ENCODE measurements around the gene TSPYL6.
"Not testable (repeated sequence)": the region's sequence is repeated elsewhere in the genome, so short reads cannot be mapped to it uniquely, and the experiment has no call there.

TSPYL6 gene

DNA sequence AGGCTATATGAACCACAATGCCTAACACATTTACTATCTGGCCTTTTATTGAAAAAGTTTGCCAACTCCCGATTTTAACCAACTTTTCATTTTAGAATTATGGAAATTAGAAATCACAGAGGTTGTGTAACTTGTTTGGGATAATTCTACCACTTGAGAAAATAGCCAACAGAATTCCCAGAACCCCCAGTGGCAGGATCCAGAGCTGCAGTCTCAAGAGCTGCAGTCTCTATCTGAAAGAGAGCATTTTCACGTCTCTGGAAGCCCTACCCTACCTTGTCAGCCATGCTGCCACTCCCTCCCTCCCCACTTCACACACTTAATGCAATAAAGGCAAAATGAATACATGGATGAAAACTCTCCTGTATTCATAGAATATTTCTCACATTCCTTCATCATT is 23.4 kb upstream of the TSPYL6 start:
- WGBS, 2 experiments = 50 to 67% methylated on average over 1 to 2 of the region's 2 CpGs
- Histone ChIP-seq H3K27me3 (ENCODE audit: control insufficient read depth, insufficient read depth, low read length, poor library complexity, severe bottlenecking) (no peaks in the 10 kb centered on the region), H3K4me1 (ENCODE audit: control insufficient read depth, insufficient read depth, low read length) (no peaks in the 10 kb centered on the region), H3K36me3 (ENCODE audit: control insufficient read depth, insufficient read depth, low read length) (no peaks in the 10 kb centered on the region), H3K4me3 (ENCODE audit: insufficient read depth, low read depth, low read length) (no peak overlapping the region), H3K9me3 (ENCODE audit: control insufficient read depth, low read length) (no peaks in the 10 kb centered on the region), H3K27ac (ENCODE audit: insufficient read depth, low read depth, low read length, poor library complexity, severe bottlenecking) (no peak overlapping the region)

DNA sequence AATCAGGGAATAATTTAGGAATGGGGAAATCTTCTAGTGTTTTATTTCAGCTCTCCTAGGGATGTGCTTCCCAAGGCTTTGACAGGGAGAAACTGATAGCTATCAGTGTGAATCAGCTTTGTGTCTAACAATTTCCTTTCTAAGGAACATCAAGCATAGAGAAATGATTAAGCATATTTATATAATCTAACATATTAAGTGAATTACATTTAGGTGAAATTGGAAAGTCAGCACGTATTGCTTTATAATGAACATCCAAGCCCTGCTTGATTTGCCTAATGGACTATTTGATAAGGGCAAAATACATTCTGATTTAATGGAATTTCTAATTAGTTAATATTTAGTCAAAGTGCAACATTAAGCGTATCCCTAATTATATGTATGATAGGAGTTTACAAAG is 19.5 kb upstream of the TSPYL6 start:
- Histone ChIP-seq H3K4me1 (ENCODE audit: control insufficient read depth, insufficient read depth, low read length) (no peaks in the 10 kb centered on the region), H3K27ac (ENCODE audit: insufficient read depth, low read depth, low read length, poor library complexity, severe bottlenecking) (no peak overlapping the region), H3K4me3 (ENCODE audit: insufficient read depth, low read depth, low read length) (no peak overlapping the region), H3K9me3 (ENCODE audit: control insufficient read depth, low read length) (no peaks in the 10 kb centered on the region), H3K27me3 (ENCODE audit: control insufficient read depth, insufficient read depth, low read length, poor library complexity, severe bottlenecking) (no peaks in the 10 kb centered on the region), H3K36me3 (ENCODE audit: control insufficient read depth, insufficient read depth, low read length) (no peaks in the 10 kb centered on the region)
- 88 to 100% methylated on average over 1 of the region's 2 CpGs for WGBS, 2 experiments

DNA sequence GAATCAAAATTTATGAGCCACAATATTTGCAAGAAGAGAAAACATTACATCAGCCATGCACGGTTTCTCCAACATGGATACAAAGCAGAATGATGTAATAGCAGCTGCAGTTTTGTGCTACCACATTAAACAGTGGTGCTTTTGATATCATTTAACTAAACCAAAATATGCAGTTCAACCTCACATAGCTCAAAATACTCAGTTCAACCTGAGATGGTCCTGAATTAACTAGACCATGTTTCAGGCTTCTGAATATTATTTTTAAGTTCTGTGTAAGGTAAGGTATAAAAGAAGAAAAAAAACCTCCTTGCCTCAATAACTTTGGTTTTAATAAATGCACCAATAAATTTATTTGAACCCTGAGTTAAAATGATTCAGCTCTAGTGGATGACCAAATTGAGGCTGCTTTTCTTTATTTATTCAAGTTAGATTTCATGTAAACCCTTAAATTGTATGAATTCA is 18.8 kb upstream of the TSPYL6 start:
- Histone ChIP-seq H3K36me3 (ENCODE audit: control insufficient read depth, insufficient read depth, low read length) (no peaks in the 10 kb centered on the region), H3K4me1 (ENCODE audit: control insufficient read depth, insufficient read depth, low read length) (no peaks in the 10 kb centered on the region), H3K27me3 (ENCODE audit: control insufficient read depth, insufficient read depth, low read length, poor library complexity, severe bottlenecking) (no peaks in the 10 kb centered on the region), H3K4me3 (ENCODE audit: insufficient read depth, low read depth, low read length) (no peak overlapping the region), H3K9me3 (ENCODE audit: control insufficient read depth, low read length) (no peaks in the 10 kb centered on the region), H3K27ac (ENCODE audit: insufficient read depth, low read depth, low read length, poor library complexity, severe bottlenecking) (no peak overlapping the region)
- WGBS, 2 experiments = 90 to 96% methylated on average over 1 of the region's 1 CpG

DNA sequence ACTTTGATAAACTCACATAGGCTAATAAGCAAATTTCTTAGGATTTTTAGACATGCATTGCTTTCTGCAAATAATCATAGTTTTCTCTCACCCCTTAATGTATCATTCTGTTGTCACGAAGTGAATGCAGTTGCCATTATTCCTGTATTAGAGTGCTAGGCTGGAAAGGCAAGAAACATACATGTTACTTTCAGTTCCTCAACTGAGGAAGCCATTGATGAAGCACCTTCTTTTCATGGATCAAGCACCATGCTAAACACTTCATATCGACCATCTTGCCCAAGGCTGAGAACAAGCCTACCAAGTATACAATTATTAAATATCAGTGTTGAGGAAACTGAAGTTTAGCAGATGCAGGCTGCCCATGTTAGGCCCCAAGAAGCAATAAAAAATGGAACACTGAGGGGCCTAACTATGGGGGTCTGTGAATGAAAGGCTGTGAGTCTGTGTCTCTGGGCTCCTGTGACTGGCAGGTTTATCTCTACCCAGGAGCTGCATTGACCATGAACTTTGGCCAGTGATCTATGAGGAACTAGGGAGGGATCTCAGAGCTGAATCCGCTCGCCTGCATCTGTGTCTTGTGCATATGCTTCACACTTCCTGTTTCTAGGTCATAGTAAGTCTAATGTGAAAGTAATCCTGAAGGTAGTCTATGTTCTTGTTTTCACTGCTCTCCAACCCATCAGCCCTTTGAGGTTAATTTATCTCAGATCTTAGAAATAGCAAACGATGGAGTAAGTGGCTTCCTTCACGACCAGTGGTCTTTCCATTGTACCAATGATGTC is 16.0 kb upstream of the TSPYL6 start:
- no peaks in the 10 kb centered on the region for H3K4me1 ChIP-seq (ENCODE audit: control insufficient read depth, insufficient read depth, low read length)
- 91% methylated on average over 5 to 6 of the region's 6 CpGs for WGBS, 2 experiments
- H3K9me3 ChIP-seq (ENCODE audit: control insufficient read depth, low read length) = no peaks in the 10 kb centered on the region
- no peaks in the 10 kb centered on the region for H3K36me3 ChIP-seq (ENCODE audit: control insufficient read depth, insufficient read depth, low read length)
- H3K27ac ChIP-seq (ENCODE audit: insufficient read depth, low read depth, low read length, poor library complexity, severe bottlenecking) = no peak overlapping the region
- H3K4me3 ChIP-seq (ENCODE audit: insufficient read depth, low read depth, low read length) = no peak overlapping the region
- no peaks in the 10 kb centered on the region for H3K27me3 ChIP-seq (ENCODE audit: control insufficient read depth, insufficient read depth, low read length, poor library complexity, severe bottlenecking)

DNA sequence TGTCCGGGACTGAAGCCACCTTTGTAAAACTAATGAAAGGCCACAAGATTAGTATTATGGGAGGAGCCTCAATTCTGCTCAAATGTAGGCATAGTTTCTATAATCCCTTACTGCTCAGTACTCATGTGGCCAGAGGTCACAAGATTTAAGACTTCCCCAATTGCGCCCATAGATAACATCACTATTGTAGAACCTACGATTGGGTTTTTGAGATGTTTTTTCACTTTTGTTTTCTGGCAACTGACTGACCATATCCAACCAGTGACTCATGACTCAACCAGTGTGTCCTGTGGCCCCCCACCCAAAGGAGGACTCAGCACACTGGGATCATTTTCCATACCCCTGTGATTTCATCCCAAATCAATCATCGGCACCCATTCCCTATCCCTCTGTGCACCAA is 15.2 kb upstream of the TSPYL6 start:
- H3K4me3 ChIP-seq (ENCODE audit: insufficient read depth, low read depth, low read length) = no peak overlapping the region

DNA sequence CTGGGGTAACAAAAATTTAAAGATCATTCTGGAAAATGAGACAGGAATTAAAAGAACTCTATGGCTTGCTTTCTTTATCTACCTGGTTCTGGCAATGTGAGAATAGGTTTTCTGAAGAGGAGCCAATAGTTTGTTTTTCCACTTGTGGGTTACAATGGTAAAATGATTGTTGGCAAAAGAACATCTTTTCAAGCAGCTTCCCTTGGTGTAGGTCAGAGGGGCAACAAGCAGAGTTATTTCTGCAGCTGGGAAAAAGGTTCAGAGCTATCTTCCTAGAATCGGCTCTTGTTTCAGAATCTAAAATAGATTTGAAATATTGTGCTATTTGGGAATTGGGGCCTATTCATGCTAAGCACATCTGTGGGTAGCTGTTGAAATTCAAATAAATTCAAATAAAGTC is 11.5 kb upstream of the TSPYL6 start:
- Histone ChIP-seq H3K27me3 (ENCODE audit: control insufficient read depth, insufficient read depth, low read length, poor library complexity, severe bottlenecking) (no peaks in the 10 kb centered on the region), H3K36me3 (ENCODE audit: control insufficient read depth, insufficient read depth, low read length) (no peaks in the 10 kb centered on the region), H3K4me3 (ENCODE audit: insufficient read depth, low read depth, low read length) (no peak overlapping the region), H3K4me1 (ENCODE audit: control insufficient read depth, insufficient read depth, low read length) (no peaks in the 10 kb centered on the region), H3K27ac (ENCODE audit: insufficient read depth, low read depth, low read length, poor library complexity, severe bottlenecking) (no peak overlapping the region), H3K9me3 (ENCODE audit: control insufficient read depth, low read length) (no peaks in the 10 kb centered on the region)
- WGBS, 2 experiments = 86 to 100% methylated on average over 1 of the region's 1 CpG

More for the DNA sequence above, 15.2 kb upstream of the TSPYL6 start:
- H3K4me1 ChIP-seq (ENCODE audit: control insufficient read depth, insufficient read depth, low read length) = no peaks in the 10 kb centered on the region
- H3K27me3 ChIP-seq (ENCODE audit: control insufficient read depth, insufficient read depth, low read length, poor library complexity, severe bottlenecking) = no peaks in the 10 kb centered on the region
- no peaks in the 10 kb centered on the region for H3K9me3 ChIP-seq (ENCODE audit: control insufficient read depth, low read length)
- 94 to 97% methylated on average over 4 of the region's 4 CpGs for WGBS, 2 experiments
- no peak overlapping the region for H3K27ac ChIP-seq (ENCODE audit: insufficient read depth, low read depth, low read length, poor library complexity, severe bottlenecking)
- no peaks in the 10 kb centered on the region for H3K36me3 ChIP-seq (ENCODE audit: control insufficient read depth, insufficient read depth, low read length)

DNA sequence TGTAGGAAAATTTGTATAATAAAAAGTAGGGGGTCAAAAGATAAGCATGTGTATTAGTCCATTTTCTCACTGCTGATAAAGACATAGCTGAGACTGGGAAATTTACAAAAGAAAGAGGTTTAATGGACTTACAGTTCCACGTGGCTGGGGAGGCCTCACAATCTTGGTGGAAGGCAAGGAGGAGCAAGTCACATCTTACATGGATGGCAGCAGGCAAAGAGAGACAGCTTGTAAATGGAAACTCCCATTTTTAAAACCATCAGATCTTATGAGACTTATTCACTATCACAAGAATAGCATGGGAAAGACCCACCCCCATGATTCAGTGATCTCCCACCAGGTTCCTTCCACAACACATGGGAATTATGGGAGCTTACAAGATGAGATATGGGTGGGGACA is 9.1 kb upstream of the TSPYL6 start:
- WGBS, 2 experiments = 60 to 70% methylated on average over 1 of the region's 1 CpG
- not testable (repeated sequence) for H3K27ac ChIP-seq (ENCODE audit: insufficient read depth, low read depth, low read length, poor library complexity, severe bottlenecking); H3K9me3 ChIP-seq (ENCODE audit: control insufficient read depth, low read length); H3K27me3 ChIP-seq (ENCODE audit: control insufficient read depth, insufficient read depth, low read length, poor library complexity, severe bottlenecking); H3K4me3 ChIP-seq (ENCODE audit: insufficient read depth, low read depth, low read length); H3K4me1 ChIP-seq (ENCODE audit: control insufficient read depth, insufficient read depth, low read length); H3K36me3 ChIP-seq (ENCODE audit: control insufficient read depth, insufficient read depth, low read length)

DNA sequence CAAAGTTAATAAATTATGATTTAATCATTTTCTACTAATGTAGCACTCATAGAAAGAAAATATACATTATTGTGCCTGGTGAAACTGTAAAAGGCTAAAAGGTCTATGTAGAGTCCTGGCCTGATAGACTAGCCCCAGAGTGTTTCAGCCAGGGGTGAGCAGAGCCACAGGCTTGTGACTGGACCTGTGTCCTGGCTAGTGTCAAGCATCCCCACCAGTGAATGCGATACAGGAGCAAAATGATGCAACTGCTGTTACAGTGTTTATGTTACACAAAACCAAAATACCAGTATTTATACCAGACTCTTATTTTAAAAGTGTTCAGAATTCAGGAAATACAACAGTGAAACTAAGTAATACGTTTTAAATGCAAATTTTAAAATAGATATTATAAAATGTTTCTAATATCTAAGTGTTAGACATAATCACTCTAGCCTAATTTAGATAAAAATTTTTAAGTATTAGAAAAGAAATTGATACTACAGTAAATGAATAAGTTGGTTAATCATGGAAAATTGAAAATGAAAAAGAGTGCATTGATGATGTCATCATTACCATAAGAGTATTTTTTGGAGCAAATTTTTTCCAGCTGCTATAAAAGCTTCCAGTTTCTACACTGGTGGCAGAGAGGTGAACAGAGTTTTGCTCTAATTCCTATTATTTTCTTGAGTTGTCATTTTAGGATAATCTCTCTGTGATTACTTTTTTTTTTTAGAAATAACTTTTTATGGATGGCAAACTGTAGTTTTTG is 6.2 kb upstream of the TSPYL6 start:
- Histone ChIP-seq H3K9me3 (ENCODE audit: control insufficient read depth, low read length) (no peaks in the 10 kb centered on the region), H3K27ac (ENCODE audit: insufficient read depth, low read depth, low read length, poor library complexity, severe bottlenecking) (no peak overlapping the region)
- 94 to 100% methylated on average over 1 of the region's 2 CpGs for WGBS, 2 experiments

DNA sequence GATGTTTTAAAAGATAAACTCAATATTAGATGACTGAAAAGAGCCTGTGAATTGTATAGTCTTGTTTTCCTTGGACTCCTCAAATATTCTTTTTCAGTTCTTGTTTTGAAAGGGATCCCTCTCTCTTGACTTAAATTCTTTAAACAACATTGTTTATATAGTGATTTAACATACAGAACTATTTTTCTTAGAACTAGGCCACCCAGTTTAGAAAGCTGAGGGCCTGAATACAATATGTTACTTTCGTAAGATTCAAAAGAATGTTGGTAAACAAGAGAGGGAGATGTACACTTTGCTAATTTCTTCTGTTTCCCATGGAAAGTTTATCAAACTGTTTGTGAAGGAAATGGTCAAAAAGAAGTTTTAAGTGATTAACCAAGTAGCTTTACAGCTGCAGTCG is 5.5 kb upstream of the TSPYL6 start:
- Histone ChIP-seq H3K27me3 (ENCODE audit: control insufficient read depth, insufficient read depth, low read length, poor library complexity, severe bottlenecking) (no peaks in the 10 kb centered on the region), H3K4me3 (ENCODE audit: insufficient read depth, low read depth, low read length) (no peak overlapping the region), H3K36me3 (ENCODE audit: control insufficient read depth, insufficient read depth, low read length) (no peaks in the 10 kb centered on the region), H3K27ac (ENCODE audit: insufficient read depth, low read depth, low read length, poor library complexity, severe bottlenecking) (no peak overlapping the region), H3K4me1 (ENCODE audit: control insufficient read depth, insufficient read depth, low read length) (no peaks in the 10 kb centered on the region), H3K9me3 (ENCODE audit: control insufficient read depth, low read length) (no peaks in the 10 kb centered on the region)
- 87 to 90% methylated on average over 1 to 2 of the region's 2 CpGs for WGBS, 2 experiments

More for the DNA sequence above, 6.2 kb upstream of the TSPYL6 start:
- Histone ChIP-seq H3K36me3 (ENCODE audit: control insufficient read depth, insufficient read depth, low read length) (no peaks in the 10 kb centered on the region), H3K27me3 (ENCODE audit: control insufficient read depth, insufficient read depth, low read length, poor library complexity, severe bottlenecking) (no peaks in the 10 kb centered on the region), H3K4me1 (ENCODE audit: control insufficient read depth, insufficient read depth, low read length) (no peaks in the 10 kb centered on the region), H3K4me3 (ENCODE audit: insufficient read depth, low read depth, low read length) (no peak overlapping the region)

DNA sequence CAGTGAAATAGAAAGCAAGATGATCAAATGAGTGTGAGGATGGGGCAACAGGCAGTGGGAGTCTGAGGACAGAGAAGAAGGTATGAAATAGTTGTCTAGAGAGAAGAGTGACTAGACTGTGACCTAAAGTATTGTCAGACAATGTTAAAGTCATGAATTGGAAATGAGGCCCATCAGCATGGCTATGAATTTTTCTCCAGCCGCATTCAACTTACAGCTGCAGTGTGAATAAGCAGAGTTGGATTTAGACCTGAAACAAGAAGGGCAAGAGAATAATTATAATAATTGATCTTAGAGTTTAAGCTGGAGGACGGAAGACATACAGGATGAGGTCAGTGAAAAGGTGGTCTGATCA is 4.2 kb upstream of the TSPYL6 start:
- Histone ChIP-seq H3K27ac (ENCODE audit: insufficient read depth, low read depth, low read length, poor library complexity, severe bottlenecking) (no peak overlapping the region), H3K27me3 (ENCODE audit: control insufficient read depth, insufficient read depth, low read length, poor library complexity, severe bottlenecking) (no peaks in the 10 kb centered on the region), H3K4me1 (ENCODE audit: control insufficient read depth, insufficient read depth, low read length) (no peaks in the 10 kb centered on the region), H3K4me3 (ENCODE audit: insufficient read depth, low read depth, low read length) (no peak overlapping the region), H3K9me3 (ENCODE audit: control insufficient read depth, low read length) (no peaks in the 10 kb centered on the region), H3K36me3 (ENCODE audit: control insufficient read depth, insufficient read depth, low read length) (no peaks in the 10 kb centered on the region)
- 89 to 92% methylated on average over 2 of the region's 2 CpGs for WGBS, 2 experiments

Data from ectodermal cell (in vitro differentiated cells).